Right lobe of liver (tissue), 6 donors: ENCODE data around the gene ROPN1B. TPM values are rescaled to one million over a fixed set of nuclear protein-coding genes. Genes with fewer than 3 reads are reported as not detected.
"Not testable (repeated sequence)": the region's sequence is repeated elsewhere in the genome, so short reads cannot be mapped to it uniquely, and the experiment has no call there.

ENCODE experiments used
- ATAC-seq, 4 donors: fragments of 200-7000 bp; cut with Tn5 transposase; one replicate each; pipeline ENCODE4 v1.9.1; 2020; ENCODE audit warnings: mild to moderate bottlenecking in 4 of 4, moderate library complexity in 4 of 4
- DNase-seq, 3 donors: peaks; one replicate each; pipeline ENCODE4 v3.0.0-alpha.2; 2020
- H3K27ac ChIP-seq, 3 donors: fragments of 200-600 bp; one replicate each; pipeline ENCODE4 v1.8.0; 2022
- H3K27me3 ChIP-seq, 2 donors: fragments of 200-600 bp; one replicate each; pipeline ENCODE4 v1.8.0; 2022
- H3K36me3 ChIP-seq, 4 donors: fragments of 200-600 bp; sonication (generic) in 1 of 4; one replicate each; pipeline versions ENCODE4 v1.5.1 to v1.8.0; 2017 to 2022; ENCODE audit warnings: control low read depth in 1 of 4
- H3K4me1 ChIP-seq, 4 donors: fragments of 200-600 bp; sonication (generic) in 1 of 4; one replicate each; pipeline versions ENCODE4 v1.5.1 to v1.8.0; 2017 to 2022; ENCODE audit warnings: control low read depth in 1 of 4
- H3K4me3 ChIP-seq, 3 donors: fragments of 200-600 bp; one replicate each; pipeline ENCODE4 v1.8.0; 2022
- H3K9me3 ChIP-seq, 4 donors: fragments of 200-600 bp; sonication (generic) in 1 of 4; one replicate each; pipeline versions ENCODE4 v1.5.1 to v1.8.0; 2017 to 2022; ENCODE audit warnings: control low read depth in 1 of 4
- WGBS: methylation state at CpG from one replicate; pipeline ENCODE4 v1.1.6; 2018; ENCODE audit warnings: low coverage, low lambda C conversion rate; ENCODE audit not compliant: insufficient coverage; ENCODE audit errors: missing lambda C conversion rate; 5-methylcytosine and 5-hydroxymethylcytosine counted together
- intact Hi-C, 2 donors: fragments of 100-400 bp; cut with DNase I; formaldehyde crosslinking; loops; one replicate each; pipeline versions ENCODE4 v1.11.2 to v1.14.1; 2022
- long read RNA-seq: library from polyadenylated mRNA; unstranded; transcript quantifications from one replicate; pipeline ENCODE4 v2.0.0, GENCODE V29; 2019
- total RNA-seq, 6 experiments: library from RNA; depleted of rRNA in 2 of 6; stranded (reverse); fragments of >200 nt in 2 of 6; fragmentation: NEBNext Ultra II Directional in 3 of 6; extraction: Animal tissue kit (Norgen Biotek cat#: 25700) in 3 of 6; gene quantifications; one replicate each; pipeline versions ENCODE4 v1.1.0 to v1.2.4, GENCODE V29; 2016 to 2023
- TF ChIP-seq, protein P1 (sequence below), 4 donors: fragments of 200-600 bp in 3 of 4; fragments of 450-650 bp in 1 of 4; IDR thresholded peaks; one replicate each; pipeline versions ENCODE4 v1.5.1 to v1.8.0; 2016 to 2022; ENCODE audit warnings: antibody characterized with exemption in 4 of 4, mild to moderate bottlenecking in 2 of 4
- donor health status: DM: no; HTN: yes; CAD: no.
- donor health status: DM: no; HTN: no; CAD: no.
- donor health status: DM: no; HTN: no; CAD: no.
- donor health status: DM: no; HTN: yes; CAD: no.
- donor health status: DM: no; HTN: yes; CAD: no.

The ROPN1B gene
- 1 to 10 TPM in 1 of 6 experiments, under 1 TPM in 4, not detected in 1; 0.46 to 2.0 (median 0.60) TPM for total RNA-seq
- long read RNA-seq, result 0 reads

DNA sequence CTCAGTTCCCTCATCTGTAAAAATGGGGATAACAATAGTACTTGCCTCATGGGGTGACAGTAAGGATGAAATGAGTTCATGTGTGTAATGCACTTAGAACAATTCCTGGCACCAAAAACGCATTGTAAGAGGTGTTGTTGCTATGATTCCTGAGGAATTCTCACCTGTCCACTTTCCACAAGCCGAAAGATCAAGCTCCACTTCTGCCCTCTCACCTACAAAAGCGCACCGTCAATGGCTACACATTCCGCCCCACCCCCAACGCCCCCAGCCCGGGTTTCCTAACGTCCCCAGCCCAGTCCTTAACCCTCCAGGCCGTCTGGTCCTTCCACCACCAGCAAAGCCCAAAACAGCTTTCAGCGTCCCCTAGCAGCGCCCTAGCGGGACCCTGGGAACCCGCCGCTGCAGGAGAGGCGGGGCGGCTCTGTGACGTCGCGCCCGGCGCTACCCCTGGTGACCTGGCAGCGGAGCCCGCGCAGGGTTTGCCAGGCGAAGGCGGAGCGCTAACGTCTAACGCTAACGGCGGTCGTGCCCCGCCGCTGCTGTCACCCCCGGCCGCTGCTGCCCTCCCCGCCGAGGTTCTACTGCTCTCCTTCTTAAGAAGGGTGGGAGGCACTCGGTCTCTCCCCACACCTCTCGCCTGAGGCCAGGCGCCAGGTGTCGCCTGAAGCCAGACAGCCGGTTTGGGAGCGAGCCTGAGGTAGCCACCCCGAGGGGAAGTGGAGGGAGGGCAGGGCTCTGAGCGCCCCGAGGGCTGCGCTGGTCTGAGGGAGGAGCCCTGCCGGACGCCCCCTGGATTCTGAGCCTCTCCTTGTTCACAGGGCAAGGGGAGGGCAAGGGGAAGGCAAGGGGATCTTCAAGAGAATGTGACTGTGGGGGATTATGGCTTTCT lies at the start of gene ROPN1B:
Gene ROPN1B (plus strand): TSS at position 478 of the 892 bp plus-strand sequence. CDS start 2,877 bp downstream, outside the sequence.
- WGBS, result 0% methylated on average over 1 of the region's 50 CpGs
- ATAC-seq, result peak; percentile 92 to 93 (median 93)
- DNase-seq, H3K9me3 ChIP-seq, intact Hi-C loops, H3K4me1 ChIP-seq, H3K4me3 ChIP-seq, H3K27me3 ChIP-seq, H3K36me3 ChIP-seq, H3K27ac ChIP-seq: not testable (repeated sequence)

DNA sequence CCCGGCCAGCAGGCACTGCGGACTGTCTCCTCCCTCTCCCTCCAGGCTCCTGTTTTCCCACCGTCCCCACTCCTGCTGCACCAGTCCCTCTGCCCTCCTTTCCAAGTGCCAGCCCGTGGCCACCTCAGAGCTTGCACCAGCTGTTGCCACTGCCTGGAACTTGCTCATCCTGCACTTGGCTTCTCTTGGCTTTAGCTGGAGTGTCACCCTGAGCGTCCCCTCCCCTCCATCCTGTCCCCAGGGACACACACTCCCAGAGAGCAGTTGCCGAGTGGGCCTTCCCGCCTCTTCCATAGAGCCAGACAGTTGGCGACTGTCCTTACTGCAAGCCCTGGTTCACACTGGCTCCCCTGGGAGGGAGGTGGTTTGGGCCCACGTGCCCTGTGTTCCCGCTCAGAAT lies 48.8 kb upstream of the ROPN1B start:
- intact Hi-C loops, ATAC-seq: not testable (repeated sequence)
- WGBS, result 77% methylated on average over 4 of the region's 10 CpGs

DNA sequence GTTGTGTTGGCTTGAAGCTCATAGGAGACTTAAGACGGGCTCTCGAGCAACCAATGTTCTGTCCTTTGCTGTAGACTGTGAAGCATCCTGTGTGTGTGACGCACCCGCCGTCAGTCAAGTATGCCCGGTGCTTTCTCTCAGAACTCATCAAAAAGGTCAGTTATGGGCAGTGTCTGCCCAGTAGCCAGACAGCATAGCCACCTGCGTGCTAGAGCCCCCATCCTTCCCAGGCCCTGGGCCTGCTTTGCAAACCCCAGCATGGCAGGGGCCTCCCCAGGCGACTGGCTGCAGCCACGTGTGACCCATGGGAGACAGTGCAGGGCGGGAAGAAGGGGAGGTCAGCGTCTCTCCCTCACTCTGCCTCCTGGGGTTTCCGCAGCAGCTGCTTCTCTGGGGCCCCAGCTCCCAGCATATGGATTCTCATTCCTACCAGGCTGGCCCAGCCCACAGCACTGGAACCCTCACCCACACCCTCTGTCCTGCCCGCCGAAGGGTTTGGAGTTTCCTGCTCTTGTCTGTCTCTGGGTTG lies 48.2 kb upstream of the ROPN1B start:
- 86% methylated on average over 2 of the region's 14 CpGs for WGBS
- H3K27me3 ChIP-seq, intact Hi-C loops: not testable (repeated sequence)

More for the DNA sequence above, 48.8 kb upstream of the ROPN1B start:
- not testable (repeated sequence) for DNase-seq, H3K9me3 ChIP-seq, H3K36me3 ChIP-seq, H3K27me3 ChIP-seq, H3K4me3 ChIP-seq, H3K4me1 ChIP-seq, H3K27ac ChIP-seq

DNA sequence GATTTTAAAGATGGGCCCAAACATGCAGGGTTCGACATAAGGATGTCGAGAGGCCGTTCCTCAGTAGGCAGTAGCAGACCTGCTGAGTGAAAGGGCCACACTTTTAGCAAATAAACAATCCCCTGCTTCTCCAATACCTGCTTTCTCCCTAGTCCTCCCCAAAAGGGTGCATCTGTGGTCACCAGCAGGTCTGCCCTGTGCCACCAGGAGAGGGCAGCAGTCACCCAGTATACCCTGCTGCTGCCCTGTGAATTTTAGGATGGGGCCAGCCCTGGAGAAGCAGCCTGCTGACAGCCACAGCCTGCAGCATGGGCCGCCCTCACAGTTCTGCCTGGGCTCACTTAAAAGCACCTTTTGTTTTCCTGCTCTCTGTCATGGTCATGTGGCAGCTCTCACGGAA lies 47.3 kb upstream of the ROPN1B start:
- WGBS, result 18% methylated on average over 3 of the region's 5 CpGs
- TF ChIP-seq, protein P1, sequence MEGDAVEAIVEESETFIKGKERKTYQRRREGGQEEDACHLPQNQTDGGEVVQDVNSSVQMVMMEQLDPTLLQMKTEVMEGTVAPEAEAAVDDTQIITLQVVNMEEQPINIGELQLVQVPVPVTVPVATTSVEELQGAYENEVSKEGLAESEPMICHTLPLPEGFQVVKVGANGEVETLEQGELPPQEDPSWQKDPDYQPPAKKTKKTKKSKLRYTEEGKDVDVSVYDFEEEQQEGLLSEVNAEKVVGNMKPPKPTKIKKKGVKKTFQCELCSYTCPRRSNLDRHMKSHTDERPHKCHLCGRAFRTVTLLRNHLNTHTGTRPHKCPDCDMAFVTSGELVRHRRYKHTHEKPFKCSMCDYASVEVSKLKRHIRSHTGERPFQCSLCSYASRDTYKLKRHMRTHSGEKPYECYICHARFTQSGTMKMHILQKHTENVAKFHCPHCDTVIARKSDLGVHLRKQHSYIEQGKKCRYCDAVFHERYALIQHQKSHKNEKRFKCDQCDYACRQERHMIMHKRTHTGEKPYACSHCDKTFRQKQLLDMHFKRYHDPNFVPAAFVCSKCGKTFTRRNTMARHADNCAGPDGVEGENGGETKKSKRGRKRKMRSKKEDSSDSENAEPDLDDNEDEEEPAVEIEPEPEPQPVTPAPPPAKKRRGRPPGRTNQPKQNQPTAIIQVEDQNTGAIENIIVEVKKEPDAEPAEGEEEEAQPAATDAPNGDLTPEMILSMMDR (IDR thresholded peaks at IDR 0.05), result peak; percentile 57 to 73 (median 66)

More for the DNA sequence above, 48.2 kb upstream of the ROPN1B start:
- ATAC-seq, H3K9me3 ChIP-seq, H3K4me1 ChIP-seq, H3K27ac ChIP-seq, H3K4me3 ChIP-seq, DNase-seq, H3K36me3 ChIP-seq: not testable (repeated sequence)

DNA sequence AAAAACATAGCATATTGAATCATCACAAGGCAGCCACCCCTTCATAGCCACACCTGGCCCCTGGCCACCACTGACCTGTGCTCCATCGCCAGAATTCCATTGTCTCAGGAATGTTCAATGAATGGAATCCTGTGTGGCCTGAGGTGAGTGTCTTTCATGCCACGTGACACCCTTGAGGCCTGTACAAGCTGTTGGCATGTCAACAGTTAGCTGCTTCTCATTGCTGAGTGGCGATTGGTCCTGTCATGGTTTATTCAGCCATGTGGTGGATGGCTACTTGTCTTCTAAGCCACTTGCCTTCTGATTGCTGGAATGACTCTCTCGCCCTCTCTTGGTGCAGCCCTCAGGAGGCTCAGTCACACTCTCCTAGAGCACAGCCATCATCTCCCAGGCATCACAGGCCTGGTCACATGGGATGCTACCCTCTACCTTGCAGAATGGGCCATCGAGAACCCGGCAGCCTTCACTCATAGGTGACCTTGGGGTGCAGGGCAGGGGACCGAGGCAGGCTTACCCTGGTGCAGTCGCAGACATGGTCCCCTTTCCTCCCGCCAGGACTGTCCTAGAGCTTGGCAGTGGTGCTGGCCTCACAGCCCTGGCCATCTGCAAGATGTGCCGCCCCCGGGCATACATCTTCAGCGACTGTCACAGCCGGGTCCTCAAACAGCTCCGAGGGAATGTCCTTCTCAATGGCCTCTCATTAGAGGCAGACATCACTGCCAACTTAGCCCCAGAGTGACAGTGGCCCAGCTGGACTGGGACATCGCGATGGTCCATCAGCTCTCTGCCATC lies 45.5 kb upstream of the ROPN1B start:
- DNase-seq, H3K27ac ChIP-seq, H3K9me3 ChIP-seq, H3K36me3 ChIP-seq, ATAC-seq, H3K4me1 ChIP-seq, intact Hi-C loops, H3K4me3 ChIP-seq, H3K27me3 ChIP-seq: not testable (repeated sequence)
- WGBS, result 100% methylated on average over 3 of the region's 16 CpGs

More for the DNA sequence above, 47.3 kb upstream of the ROPN1B start:
- H3K4me3 ChIP-seq, H3K27ac ChIP-seq, H3K27me3 ChIP-seq, H3K36me3 ChIP-seq, H3K4me1 ChIP-seq, H3K9me3 ChIP-seq, intact Hi-C loops: not testable (repeated sequence)
- ATAC-seq, result peak in 3 of 4 donors; percentile 43 to 54 (median 45)
- DNase-seq, result peak in 2 of 3 donors; percentile 70 to 71

DNA sequence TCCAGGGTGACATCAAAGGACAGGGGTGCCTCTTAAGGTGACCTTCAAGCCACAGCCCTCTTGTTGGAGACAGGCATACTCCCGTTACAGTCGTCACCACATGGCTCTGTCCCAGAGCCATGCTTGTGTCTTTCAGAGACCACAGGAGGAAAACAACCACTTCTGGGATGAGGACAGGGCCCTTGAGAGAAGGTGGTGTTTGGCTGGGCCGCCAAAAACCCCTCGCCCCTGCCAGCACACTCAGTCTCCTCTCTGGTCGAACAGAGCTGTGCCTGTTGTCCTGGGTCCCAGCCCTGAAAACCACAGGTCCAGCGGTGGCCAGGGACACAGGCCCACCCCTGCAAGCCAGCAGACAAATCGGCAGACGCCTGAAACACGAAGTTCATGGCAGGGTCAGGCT lies 44.7 kb upstream of the ROPN1B start:
- not testable (repeated sequence) for DNase-seq
- WGBS, result 87% methylated on average over 3 of the region's 9 CpGs

DNA sequence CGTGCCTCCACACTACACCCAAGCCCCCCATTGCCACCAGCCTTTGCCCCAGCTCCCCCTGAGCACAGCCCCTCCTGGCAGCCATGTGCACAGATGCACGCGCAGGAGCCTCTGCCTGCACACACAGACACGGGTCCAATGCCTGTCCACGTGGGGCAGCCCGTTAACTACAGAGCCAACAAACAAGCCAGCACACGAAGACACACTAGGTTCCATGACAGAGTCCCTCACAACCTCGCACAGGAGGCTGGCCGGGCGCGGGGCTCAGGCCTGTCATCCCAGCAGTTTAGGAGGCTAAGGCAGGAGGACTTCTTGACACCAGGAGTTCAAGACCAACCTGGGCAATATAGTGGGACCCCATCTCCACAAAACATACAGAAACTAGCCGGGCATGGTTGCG lies 43.3 kb upstream of the ROPN1B start:
- H3K9me3 ChIP-seq, DNase-seq, intact Hi-C loops, H3K36me3 ChIP-seq, H3K27me3 ChIP-seq, H3K4me3 ChIP-seq, ATAC-seq, H3K4me1 ChIP-seq, H3K27ac ChIP-seq: not testable (repeated sequence)
- 47% methylated on average over 2 of the region's 13 CpGs for WGBS

More for the DNA sequence above, 44.7 kb upstream of the ROPN1B start:
- H3K36me3 ChIP-seq, H3K4me1 ChIP-seq, H3K4me3 ChIP-seq, intact Hi-C loops, H3K27me3 ChIP-seq, H3K27ac ChIP-seq, H3K9me3 ChIP-seq, ATAC-seq: not testable (repeated sequence)
